Measurements from ENCODE around the gene VPS26A. TPM values are rescaled to one million over a fixed set of nuclear protein-coding genes. Genes with fewer than 3 reads are reported as not detected.

VPS26A gene
- total and polyA plus RNA-seq, 9 donors = 20.3 to 51.2 (median 40.1) TPM

DNA sequence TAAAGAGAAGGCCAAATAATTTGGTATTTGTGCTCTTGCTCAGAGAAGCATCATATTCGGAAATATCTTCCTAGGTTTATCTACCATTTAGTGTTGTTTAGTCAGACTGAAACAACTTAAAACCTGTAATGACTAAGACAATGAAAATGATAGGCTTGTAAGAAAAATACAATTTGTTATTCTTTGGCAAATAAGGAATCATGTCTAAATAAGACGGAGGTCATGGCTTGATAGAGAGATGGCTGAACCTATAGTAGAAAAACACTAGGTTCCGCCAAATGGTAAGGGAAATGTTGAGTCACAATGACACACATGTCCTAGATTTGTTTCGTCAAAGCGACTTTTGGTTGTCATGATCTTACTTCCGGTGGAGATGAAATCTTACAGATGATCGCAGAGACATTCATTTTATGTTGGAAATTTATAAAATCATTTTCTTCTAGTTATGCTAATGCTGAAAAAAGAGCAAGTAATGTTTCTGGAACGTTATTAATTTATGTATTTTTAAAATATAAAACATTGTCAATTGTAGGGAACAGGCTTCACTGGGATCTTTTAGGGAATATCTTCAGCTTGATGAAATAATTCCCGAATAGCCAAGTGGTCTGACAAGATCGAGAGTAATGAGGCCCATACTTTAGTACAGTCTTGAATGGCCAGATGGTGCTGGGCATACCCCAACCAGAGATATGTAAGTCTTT, 35.0 kb upstream of the VPS26A start:
- Histone ChIP-seq H3K4me3 (ENCODE audit: low read length) (peak overlapping the region; percentile 24), H3K27me3 (ENCODE audit: control insufficient read depth, insufficient read depth, low read length) (no peaks in the 10 kb centered on the region), H3K9me3 (replicated peaks; ENCODE audit: control insufficient read depth, low read depth, low read length) (no peaks in the 10 kb centered on the region), H3K4me1 (ENCODE audit: control insufficient read depth, insufficient read depth, low read length) (peaks cover 11% of the 10 kb centered on the region), H3K36me3 (ENCODE audit: control insufficient read depth, insufficient read depth, low read length) (no peaks in the 10 kb centered on the region), H3K27ac (ENCODE audit: low read length) (peak overlapping the region; percentile 86)
- DNase-seq = peak; percentile 46
- 70% methylated on average over 2 of the region's 10 CpGs for WGBS (ENCODE audit: insufficient coverage)

GRCh38 chr10:69089638-69090599, 34.1 kb upstream of the VPS26A start:
- peak; percentile 27 for DNase-seq
- peaks cover 11% of the 10 kb centered on the region for H3K4me1 ChIP-seq (ENCODE audit: control insufficient read depth, insufficient read depth, low read length)
- H3K9me3 ChIP-seq (replicated peaks; ENCODE audit: control insufficient read depth, low read depth, low read length) = no peaks in the 10 kb centered on the region
- no peaks in the 10 kb centered on the region for H3K36me3 ChIP-seq (ENCODE audit: control insufficient read depth, insufficient read depth, low read length)
- peak overlapping the region; percentile 65 for H3K27ac ChIP-seq (ENCODE audit: low read length)
- H3K4me3 ChIP-seq (ENCODE audit: low read length) = peak overlapping the region; percentile 8
- H3K27me3 ChIP-seq (ENCODE audit: control insufficient read depth, insufficient read depth, low read length) = no peaks in the 10 kb centered on the region
- 78% methylated on average over 7 of the region's 16 CpGs for WGBS (ENCODE audit: insufficient coverage)

DNA sequence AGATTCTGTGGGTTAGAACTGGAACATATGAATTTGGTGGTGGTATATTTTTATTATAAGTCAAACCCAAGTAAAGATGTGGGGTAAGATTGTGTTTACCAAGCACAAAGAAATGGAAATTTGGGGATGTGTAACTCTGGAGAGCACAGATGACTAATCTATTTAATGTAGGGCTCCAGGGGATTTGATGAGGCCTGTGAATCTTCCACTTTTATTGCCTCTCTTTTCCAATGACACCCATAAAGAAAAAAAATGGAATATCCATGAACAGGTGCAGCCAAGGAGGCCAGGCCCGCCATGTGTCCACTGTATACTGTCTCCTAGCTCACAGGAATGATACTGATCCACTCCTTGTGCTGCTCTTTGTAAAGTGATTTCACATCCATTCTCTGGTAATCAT, 33.3 kb upstream of the VPS26A start:
- no CpG with 5 or more reads among the region's 1 CpG for WGBS (ENCODE audit: insufficient coverage)
- DNase-seq = no peak
- no peak overlapping the region for H3K4me3 ChIP-seq (ENCODE audit: low read length)
- no peaks in the 10 kb centered on the region for H3K9me3 ChIP-seq (replicated peaks; ENCODE audit: control insufficient read depth, low read depth, low read length)
- H3K27me3 ChIP-seq (ENCODE audit: control insufficient read depth, insufficient read depth, low read length) = no peaks in the 10 kb centered on the region
- H3K4me1 ChIP-seq (ENCODE audit: control insufficient read depth, insufficient read depth, low read length) = peaks cover 6% of the 10 kb centered on the region
- H3K36me3 ChIP-seq (ENCODE audit: control insufficient read depth, insufficient read depth, low read length) = no peaks in the 10 kb centered on the region
- H3K27ac ChIP-seq (ENCODE audit: low read length) = peak overlapping the region; percentile 20

DNA sequence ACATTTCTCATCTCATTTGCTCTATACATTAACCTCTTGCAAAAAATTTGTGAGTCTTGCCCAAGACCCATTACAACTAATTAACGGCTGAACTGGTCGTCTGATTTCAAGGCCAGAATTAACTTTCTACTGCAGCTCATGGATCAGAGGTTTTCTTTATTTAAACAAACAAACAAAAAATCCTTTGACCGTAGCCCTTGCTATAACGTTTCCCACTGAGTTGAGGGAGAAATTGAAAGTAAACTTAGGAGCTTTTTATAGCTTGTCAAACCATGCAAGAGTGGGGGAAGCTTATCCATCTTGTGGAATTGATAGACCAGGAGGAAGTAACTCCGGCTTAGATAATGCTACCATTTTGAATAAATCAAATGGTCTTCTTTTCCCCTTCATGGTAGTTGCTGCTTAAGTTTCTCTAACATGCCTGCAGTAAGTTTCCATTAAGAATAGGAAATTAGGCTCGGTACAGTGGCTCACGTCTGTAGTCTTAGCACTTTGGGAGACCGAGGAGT, 32.8 kb upstream of the VPS26A start:
- H3K27ac ChIP-seq (ENCODE audit: low read length) = peak overlapping the region; percentile 20
- H3K27me3 ChIP-seq (ENCODE audit: control insufficient read depth, insufficient read depth, low read length) = no peaks in the 10 kb centered on the region
- H3K36me3 ChIP-seq (ENCODE audit: control insufficient read depth, insufficient read depth, low read length) = no peaks in the 10 kb centered on the region
- no peak overlapping the region for H3K4me3 ChIP-seq (ENCODE audit: low read length)
- peaks cover under 1% of the 10 kb centered on the region for H3K4me1 ChIP-seq (ENCODE audit: control insufficient read depth, insufficient read depth, low read length)
- H3K9me3 ChIP-seq (replicated peaks; ENCODE audit: control insufficient read depth, low read depth, low read length) = no peaks in the 10 kb centered on the region
- WGBS (ENCODE audit: insufficient coverage) = 20% methylated on average over 1 of the region's 8 CpGs
- DNase-seq = no peak

GRCh38 chr10:69092959-69093850, 30.8 kb upstream of the VPS26A start:
- H3K36me3 ChIP-seq (ENCODE audit: control insufficient read depth, insufficient read depth, low read length) = no peaks in the 10 kb centered on the region
- no peak overlapping the region for H3K4me3 ChIP-seq (ENCODE audit: low read length)
- DNase-seq = peak; percentile 82
- no peaks in the 10 kb centered on the region for H3K9me3 ChIP-seq (replicated peaks; ENCODE audit: control insufficient read depth, low read depth, low read length)
- H3K4me1 ChIP-seq (ENCODE audit: control insufficient read depth, insufficient read depth, low read length) = no peaks in the 10 kb centered on the region
- H3K27ac ChIP-seq (ENCODE audit: low read length) = no peak overlapping the region
- WGBS (ENCODE audit: insufficient coverage) = 48% methylated on average over 12 of the region's 17 CpGs
- no peaks in the 10 kb centered on the region for H3K27me3 ChIP-seq (ENCODE audit: control insufficient read depth, insufficient read depth, low read length)

GRCh38 chr10:69093933-69094332, 30.0 kb upstream of the VPS26A start:
- no peak overlapping the region for H3K4me3 ChIP-seq (ENCODE audit: low read length)
- no CpG with 5 or more reads among the region's 1 CpG for WGBS (ENCODE audit: insufficient coverage)
- H3K36me3 ChIP-seq (ENCODE audit: control insufficient read depth, insufficient read depth, low read length) = no peaks in the 10 kb centered on the region
- H3K4me1 ChIP-seq (ENCODE audit: control insufficient read depth, insufficient read depth, low read length) = no peaks in the 10 kb centered on the region
- no peak for DNase-seq
- no peaks in the 10 kb centered on the region for H3K27me3 ChIP-seq (ENCODE audit: control insufficient read depth, insufficient read depth, low read length)
- H3K9me3 ChIP-seq (replicated peaks; ENCODE audit: control insufficient read depth, low read depth, low read length) = no peaks in the 10 kb centered on the region
- H3K27ac ChIP-seq (ENCODE audit: low read length) = no peak overlapping the region

DNA sequence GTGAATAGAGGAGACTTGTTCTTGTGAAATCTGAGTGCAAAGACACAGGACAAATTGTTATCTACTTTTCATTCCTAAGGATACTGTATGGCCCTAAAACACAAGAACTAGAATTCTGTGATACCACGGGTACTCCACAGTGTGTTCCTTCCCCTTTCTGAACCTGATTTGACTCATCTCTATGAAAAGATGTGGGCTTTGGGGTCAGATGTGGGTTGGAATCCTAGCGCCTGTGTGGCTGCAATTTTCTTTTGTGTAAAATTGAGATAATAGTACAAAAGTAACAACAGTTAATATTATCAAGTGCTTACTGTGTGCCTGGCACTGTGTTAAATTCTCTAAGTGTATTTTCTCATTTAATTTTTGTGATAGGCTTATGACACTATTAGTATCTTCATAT, 27.9 kb upstream of the VPS26A start:
- Histone ChIP-seq H3K27me3 (ENCODE audit: control insufficient read depth, insufficient read depth, low read length) (no peaks in the 10 kb centered on the region), H3K4me3 (ENCODE audit: low read length) (no peak overlapping the region), H3K36me3 (ENCODE audit: control insufficient read depth, insufficient read depth, low read length) (no peaks in the 10 kb centered on the region), H3K4me1 (ENCODE audit: control insufficient read depth, insufficient read depth, low read length) (no peaks in the 10 kb centered on the region), H3K9me3 (replicated peaks; ENCODE audit: control insufficient read depth, low read depth, low read length) (no peaks in the 10 kb centered on the region), H3K27ac (ENCODE audit: low read length) (no peak overlapping the region)
- DNase-seq = no peak
- WGBS (ENCODE audit: insufficient coverage) = no CpG with 5 or more reads among the region's 2 CpGs

DNA sequence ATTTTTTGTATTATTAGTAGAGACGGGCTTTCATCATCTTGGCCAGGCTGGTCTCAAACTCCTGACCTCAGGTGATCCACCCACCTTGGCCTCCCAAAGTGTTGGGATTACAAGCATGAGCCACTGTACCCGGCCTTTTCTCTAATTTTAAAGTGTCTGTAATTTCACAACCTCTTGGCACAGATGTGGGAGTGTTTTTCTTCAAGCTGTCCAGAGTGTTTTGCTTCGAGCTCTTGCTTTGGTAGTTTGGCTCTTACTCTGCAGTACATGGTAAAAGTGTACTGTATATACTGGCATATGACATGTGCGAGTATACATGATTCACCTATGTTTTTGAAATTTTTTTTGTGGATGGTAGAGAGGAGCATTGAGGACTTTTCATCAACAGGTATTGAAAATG, 26.2 kb upstream of the VPS26A start:
- H3K36me3 ChIP-seq (ENCODE audit: control insufficient read depth, insufficient read depth, low read length) = no peaks in the 10 kb centered on the region
- no peak overlapping the region for H3K4me3 ChIP-seq (ENCODE audit: low read length)
- H3K4me1 ChIP-seq (ENCODE audit: control insufficient read depth, insufficient read depth, low read length) = no peaks in the 10 kb centered on the region
- H3K9me3 ChIP-seq (replicated peaks; ENCODE audit: control insufficient read depth, low read depth, low read length) = no peaks in the 10 kb centered on the region
- no peak for DNase-seq
- H3K27ac ChIP-seq (ENCODE audit: low read length) = no peak overlapping the region
- 100% methylated on average over 1 of the region's 4 CpGs for WGBS (ENCODE audit: insufficient coverage)
- H3K27me3 ChIP-seq (ENCODE audit: control insufficient read depth, insufficient read depth, low read length) = peaks cover 4% of the 10 kb centered on the region

- no peak overlapping the region for H3K27ac ChIP-seq (ENCODE audit: low read length)
- H3K9me3 ChIP-seq (replicated peaks; ENCODE audit: control insufficient read depth, low read depth, low read length) = no peaks in the 10 kb centered on the region
- H3K36me3 ChIP-seq (ENCODE audit: control insufficient read depth, insufficient read depth, low read length) = no peaks in the 10 kb centered on the region
- H3K4me1 ChIP-seq (ENCODE audit: control insufficient read depth, insufficient read depth, low read length) = no peaks in the 10 kb centered on the region
- DNase-seq = no peak
- H3K27me3 ChIP-seq (ENCODE audit: control insufficient read depth, insufficient read depth, low read length) = peaks cover 4% of the 10 kb centered on the region
- no CpG with 5 or more reads among the region's 7 CpGs for WGBS (ENCODE audit: insufficient coverage)
- H3K4me3 ChIP-seq (ENCODE audit: low read length) = no peak overlapping the region
Measured at GRCh38 chr10:69100136-69100872, 23.7 kb upstream of the VPS26A start.

All from muscle of leg (tissue), 11 donors.